Smooth muscle cell (in vitro differentiated cells): Measurements from ENCODE around the gene RBPJL. TPM values are rescaled to one million over a fixed set of nuclear protein-coding genes. Genes with fewer than 3 reads are reported as not detected.
A peak's percentile ranks its signal among the peaks of the same experiment; 100 is the strongest.

ENCODE experiments used
- DNase-seq: peaks from one replicate; lab custom pipeline; 2025; ENCODE audit not compliant: unreplicated experiment; lab: John Stamatoyannopoulos, UW
- H2AFZ ChIP-seq: fragments of 200-600 bp; sonication (generic); 2 replicates; pipeline ENCODE4 v1.6.0; 2016; ENCODE audit warnings: antibody characterized with exemption, low read depth, mild to moderate bottlenecking
- H3F3A ChIP-seq: fragments of 200-600 bp; sonication (generic); 2 replicates; pipeline ENCODE4 v1.6.0; 2017; ENCODE audit warnings: antibody characterized with exemption, low read depth
- H3K27ac ChIP-seq: fragments of 200-600 bp; sonication (generic); 2 replicates; pipeline ENCODE4 v1.5.1; 2016; ENCODE audit warnings: low read depth, mild to moderate bottlenecking
- H3K27me3 ChIP-seq: fragments of 200-600 bp; sonication (generic); 2 replicates; pipeline ENCODE4 v1.6.1; 2016; ENCODE audit warnings: low read depth, mild to moderate bottlenecking
- H3K36me3 ChIP-seq: fragments of 200-600 bp; sonication (generic); 2 replicates; pipeline ENCODE4 v1.5.1; 2016; ENCODE audit warnings: low read depth
- H3K4me1 ChIP-seq: fragments of 200-600 bp; sonication (generic); 2 replicates; pipeline ENCODE4 v1.5.1; 2016; ENCODE audit warnings: low read depth
- H3K4me2 ChIP-seq: fragments of 200-600 bp; sonication (generic); 2 replicates; pipeline ENCODE4 v1.6.0; 2016; ENCODE audit warnings: mild to moderate bottlenecking
- H3K4me3 ChIP-seq: fragments of 200-600 bp; sonication (generic); 2 replicates; pipeline ENCODE4 v1.5.1; 2016; ENCODE audit warnings: mild to moderate bottlenecking
- H3K79me2 ChIP-seq: fragments of 200-600 bp; sonication (generic); 2 replicates; pipeline ENCODE4 v1.6.0; 2016; ENCODE audit warnings: low read depth, mild to moderate bottlenecking
- H3K9ac ChIP-seq: fragments of 200-600 bp; sonication (generic); 2 replicates; pipeline ENCODE4 v1.6.0; 2016; ENCODE audit warnings: low read depth
- H3K9me3 ChIP-seq: fragments of 200-600 bp; sonication (generic); replicated peaks from 2 replicates; pipeline ENCODE4 v1.5.1; 2016; ENCODE audit warnings: low read depth
- H4K20me1 ChIP-seq: fragments of 200-600 bp; sonication (generic); 2 replicates; pipeline ENCODE4 v1.6.0; 2016; ENCODE audit warnings: low read depth
- CTCF ChIP-seq: fragments of 200-600 bp; sonication (generic); IDR thresholded peaks from 2 replicates; pipeline ENCODE4 v1.5.1; 2017; ENCODE audit warnings: borderline replicate concordance, mild to moderate bottlenecking, antibody characterized with exemption; ENCODE audit not compliant: insufficient read depth, poor library complexity, severe bottlenecking
- WGBS: methylation state at CpG from one replicate; pipeline ENCODE4 v1.1.7; 2016; ENCODE audit warnings: low lambda C conversion rate; 5-methylcytosine and 5-hydroxymethylcytosine counted together
- polyA plus RNA-seq: library from polyadenylated mRNA; unstranded; fragments of >200 nt; fragmentation: Nextera tagmentation; extraction: Ambion mirVana; gene quantifications from 2 replicates; pipeline ENCODE4 v1.2.1, GENCODE V29; 2016
- total RNA-seq: library from RNA; depleted of rRNA; stranded (reverse); fragments of >200 nt; gene quantifications from 2 replicates; pipeline ENCODE4 v1.2.3, GENCODE V29; 2014

RBPJL gene
- total and polyA plus RNA-seq, 2 experiments from 2014 or later, result not detected

DNA sequence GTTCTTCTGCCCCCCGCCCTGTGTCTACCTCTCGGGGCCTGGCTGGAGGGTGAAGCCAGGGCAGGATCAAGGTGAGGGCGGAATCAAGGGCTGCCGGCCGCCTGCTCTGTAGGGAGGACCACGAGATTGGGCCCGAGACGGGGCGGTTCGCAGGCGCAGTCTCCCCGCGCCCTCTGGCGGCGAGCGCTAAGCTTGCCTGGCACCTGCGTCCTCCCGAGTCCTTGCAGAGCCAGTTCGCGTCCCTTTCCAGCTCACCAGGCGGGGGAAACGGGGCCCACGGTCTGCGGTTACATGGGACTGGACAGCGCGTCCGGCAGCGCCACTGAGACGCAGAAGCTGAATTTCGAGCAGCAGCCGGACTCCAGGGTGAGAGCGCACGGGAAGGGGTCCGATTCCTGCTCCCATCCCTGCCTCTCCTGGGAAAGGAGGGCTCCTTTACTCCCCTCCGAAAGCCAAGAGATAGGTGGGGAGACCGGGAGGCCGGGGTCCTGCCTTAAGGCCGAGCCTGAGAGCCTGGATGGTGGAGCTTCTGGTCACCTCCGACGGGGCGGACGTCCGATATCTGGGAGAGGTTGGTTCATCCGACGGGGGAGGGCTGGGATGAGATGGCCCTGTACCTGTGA is 5.1 kb downstream of the RBPJL start:
- no peaks in the 10 kb centered on the region for H3K27me3 ChIP-seq
- H3K9me3 ChIP-seq, result no peaks in the 10 kb centered on the region
- H3K4me1 ChIP-seq, result no peaks in the 10 kb centered on the region
- no peak overlapping the region for H3K4me2 ChIP-seq
- peak; percentile 80 for TF ChIP-seq CTCF
- H3F3A ChIP-seq, result no peaks in the 10 kb centered on the region
- peak; percentile 20 for DNase-seq
- H2AFZ ChIP-seq, result no peak overlapping the region
- no peaks in the 10 kb centered on the region for H3K79me2 ChIP-seq
- H4K20me1 ChIP-seq, result no peaks in the 10 kb centered on the region
- H3K4me3 ChIP-seq, result no peak overlapping the region
- no peak overlapping the region for H3K9ac ChIP-seq
- 34% methylated on average over 45 of the region's 45 CpGs for WGBS
- no peaks in the 10 kb centered on the region for H3K36me3 ChIP-seq
- H3K27ac ChIP-seq, result no peak overlapping the region

- Histone ChIP-seq H3K4me3 (no peak overlapping the region), H3K4me2 (no peak overlapping the region), H4K20me1 (no peaks in the 10 kb centered on the region), H3K4me1 (no peaks in the 10 kb centered on the region), H3K36me3 (no peaks in the 10 kb centered on the region), H3F3A (no peaks in the 10 kb centered on the region), H3K79me2 (no peaks in the 10 kb centered on the region), H3K9ac (no peak overlapping the region), H3K9me3 (no peaks in the 10 kb centered on the region), H2AFZ (no peak overlapping the region), H3K27ac (no peak overlapping the region), H3K27me3 (no peaks in the 10 kb centered on the region)
- WGBS, result 89% methylated on average over 21 of the region's 21 CpGs
- TF ChIP-seq CTCF, result no peak
- DNase-seq, result no peak
Observed at GRCh38 chr20:45312241-45312640, 5.6 kb downstream of the RBPJL start.

DNA sequence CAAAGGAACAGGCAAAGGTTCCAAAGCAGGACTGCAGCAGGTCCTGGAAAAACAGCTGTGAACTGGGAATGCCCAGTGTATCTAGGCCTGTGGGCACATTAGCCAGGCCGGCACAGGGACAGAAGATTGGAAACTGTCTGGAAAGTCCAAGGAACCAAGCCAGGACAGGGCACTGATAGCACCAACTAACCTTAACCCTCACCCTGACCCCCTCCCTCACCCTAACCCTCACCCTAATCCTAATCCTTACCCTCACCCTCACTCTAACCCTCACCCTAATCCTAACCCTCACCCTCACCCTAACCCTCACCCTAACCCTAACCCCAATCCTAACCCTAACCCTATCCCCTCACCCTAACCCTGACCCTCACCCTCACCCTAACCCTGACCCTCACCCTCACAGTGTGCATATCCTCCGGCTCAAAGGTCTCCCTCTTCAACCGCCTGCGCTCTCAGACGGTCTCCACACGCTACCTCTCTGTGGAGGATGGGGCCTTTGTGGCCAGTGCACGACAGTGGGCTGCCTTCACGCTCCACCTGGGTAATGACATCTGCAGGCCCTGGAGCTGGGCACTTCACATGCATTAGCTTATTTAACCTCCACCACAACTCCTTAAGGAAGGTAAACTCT is 6.5 kb downstream of the RBPJL start:
- no peaks in the 10 kb centered on the region for H3F3A ChIP-seq
- H3K79me2 ChIP-seq, result no peaks in the 10 kb centered on the region
- no peak overlapping the region for H3K4me3 ChIP-seq
- 94% methylated on average over 8 of the region's 8 CpGs for WGBS
- no peak for DNase-seq
- H2AFZ ChIP-seq, result no peak overlapping the region
- no peaks in the 10 kb centered on the region for H3K36me3 ChIP-seq
- no peak overlapping the region for H3K9ac ChIP-seq
- H4K20me1 ChIP-seq, result no peaks in the 10 kb centered on the region
- no peak overlapping the region for H3K4me2 ChIP-seq
- H3K27ac ChIP-seq, result no peak overlapping the region
- no peak for TF ChIP-seq CTCF
- H3K27me3 ChIP-seq, result no peaks in the 10 kb centered on the region
- H3K9me3 ChIP-seq, result no peaks in the 10 kb centered on the region
- H3K4me1 ChIP-seq, result no peaks in the 10 kb centered on the region

- Histone ChIP-seq H3K9me3 (no peaks in the 10 kb centered on the region), H3K4me1 (no peaks in the 10 kb centered on the region), H3K36me3 (no peaks in the 10 kb centered on the region), H4K20me1 (no peaks in the 10 kb centered on the region), H3K4me2 (no peak overlapping the region), H3K79me2 (no peaks in the 10 kb centered on the region), H3F3A (no peaks in the 10 kb centered on the region), H3K27ac (no peak overlapping the region), H2AFZ (no peak overlapping the region), H3K9ac (no peak overlapping the region), H3K4me3 (no peak overlapping the region), H3K27me3 (no peaks in the 10 kb centered on the region)
- DNase-seq, result no peak
- no peak for TF ChIP-seq CTCF
- WGBS, result 92% methylated on average over 11 of the region's 11 CpGs
Observed at GRCh38 chr20:45313943-45314342, 7.3 kb downstream of the RBPJL start.
